ENCODE measurements around the gene NRROS.

Gene NRROS

DNA sequence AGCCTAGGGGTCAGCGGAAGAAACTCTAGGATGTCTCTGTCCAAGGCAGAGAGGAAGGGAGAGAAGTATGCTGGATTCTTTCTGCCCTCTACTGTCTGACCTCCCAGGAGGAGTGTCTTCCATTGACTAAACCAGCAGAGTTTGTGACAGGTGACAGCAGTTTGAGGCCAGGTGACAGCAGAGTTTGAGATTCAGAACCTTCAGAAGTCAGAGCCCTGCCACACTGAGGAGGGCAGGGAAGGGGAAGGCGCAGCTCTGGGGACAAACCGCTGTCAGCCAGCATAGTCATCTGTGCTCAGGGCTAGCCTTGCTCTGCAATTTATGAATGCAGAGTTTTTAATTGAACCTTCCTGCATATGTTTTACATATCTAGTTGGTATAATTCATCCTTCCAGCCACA, 12.3 kb downstream of the NRROS start:
- DNase-seq, result no peak

DNA sequence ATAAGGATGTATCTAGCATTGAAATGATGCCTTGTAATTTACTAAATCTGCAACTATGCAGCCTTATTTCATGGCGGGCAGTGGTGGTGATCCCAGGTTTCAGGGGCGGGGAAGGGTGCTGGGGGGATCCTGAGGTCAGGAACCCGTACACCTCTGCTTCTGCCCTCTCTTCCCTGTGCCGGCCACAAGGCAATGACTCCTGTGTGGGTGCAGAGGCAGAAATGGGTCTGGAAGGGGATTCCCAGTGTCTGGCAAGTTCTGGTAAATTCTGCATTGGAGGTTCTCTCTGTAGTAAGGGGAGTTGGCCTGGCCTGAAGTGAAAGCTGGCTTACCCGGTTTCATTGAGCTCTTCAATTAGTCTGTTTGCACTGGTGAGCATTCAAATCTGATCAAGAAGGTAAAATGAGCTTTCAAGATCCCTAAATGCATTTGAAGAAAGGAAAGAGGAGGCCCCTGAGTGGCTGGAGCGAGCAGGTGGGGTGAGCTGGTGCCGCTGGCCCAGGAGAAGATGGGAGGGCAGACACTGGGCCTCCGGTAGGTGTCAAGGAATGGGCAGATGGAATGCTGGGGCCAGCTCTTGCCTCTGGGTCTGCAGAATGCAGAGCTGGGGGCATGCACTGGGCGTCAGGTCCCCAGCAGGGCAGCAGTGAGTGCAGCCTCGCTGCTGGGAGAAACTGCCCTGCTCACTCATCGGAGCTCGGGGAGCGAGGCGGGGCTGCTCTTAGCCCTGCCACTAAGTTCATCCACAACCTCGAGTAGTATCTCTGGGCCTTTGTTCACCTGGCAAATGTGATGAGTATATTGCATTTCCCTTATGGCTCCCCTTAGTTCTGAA, 13.7 kb downstream of the NRROS start:
- DNase-seq, result no peak

DNA sequence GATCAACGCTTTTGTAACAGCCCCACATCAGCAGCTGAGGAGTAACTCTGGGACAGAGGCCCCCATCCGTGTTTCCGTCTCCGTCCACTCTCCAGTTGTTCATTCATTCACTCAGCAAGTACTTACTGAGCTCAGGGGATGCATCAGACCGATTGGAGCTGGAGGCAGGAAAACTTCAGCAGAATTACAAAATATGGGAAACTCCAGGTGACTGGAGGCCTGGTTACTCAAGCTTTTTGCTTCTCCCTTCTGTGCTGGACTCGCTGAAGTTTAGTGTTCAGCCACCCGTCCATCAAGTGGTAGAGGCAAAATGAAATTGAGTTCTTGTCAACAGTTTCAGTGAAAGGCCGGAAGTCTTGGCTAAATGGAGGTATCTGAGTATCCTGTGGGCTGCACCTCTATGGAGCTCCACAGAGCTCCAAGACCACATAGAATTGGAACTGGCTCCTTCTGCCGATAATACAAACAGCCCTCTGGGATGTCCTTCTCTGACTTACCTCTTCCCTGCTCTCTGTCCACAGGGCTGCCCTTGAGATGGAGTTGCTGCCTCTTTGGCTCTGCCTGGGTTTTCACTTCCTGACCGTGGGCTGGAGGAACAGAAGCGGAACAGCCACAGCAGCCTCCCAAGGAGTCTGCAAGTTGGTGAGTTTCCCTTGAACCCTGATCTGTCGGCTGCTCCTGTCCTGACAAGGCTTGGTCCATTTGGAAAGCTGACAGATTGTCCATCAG, 14.7 kb downstream of the NRROS start:
- no peak for DNase-seq

DNA sequence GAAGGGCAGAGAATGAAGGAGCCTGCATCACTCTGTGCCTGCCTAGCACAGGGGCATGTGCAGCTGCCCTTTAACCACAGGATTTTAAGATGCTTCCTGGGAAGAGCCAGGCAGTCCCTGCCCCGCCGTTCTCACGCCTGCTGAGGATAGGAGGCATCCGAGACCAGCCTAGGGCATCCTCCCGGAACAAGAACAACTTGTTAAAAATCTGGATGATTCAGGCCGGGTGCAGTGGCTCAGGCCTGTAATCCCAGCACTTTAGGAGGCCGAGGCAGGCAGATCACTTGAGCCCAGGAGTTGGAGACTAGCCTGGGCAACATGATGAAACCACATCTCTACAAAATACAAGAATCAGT, 15.2 kb downstream of the NRROS start:
- DNase-seq, result no peak

DNA sequence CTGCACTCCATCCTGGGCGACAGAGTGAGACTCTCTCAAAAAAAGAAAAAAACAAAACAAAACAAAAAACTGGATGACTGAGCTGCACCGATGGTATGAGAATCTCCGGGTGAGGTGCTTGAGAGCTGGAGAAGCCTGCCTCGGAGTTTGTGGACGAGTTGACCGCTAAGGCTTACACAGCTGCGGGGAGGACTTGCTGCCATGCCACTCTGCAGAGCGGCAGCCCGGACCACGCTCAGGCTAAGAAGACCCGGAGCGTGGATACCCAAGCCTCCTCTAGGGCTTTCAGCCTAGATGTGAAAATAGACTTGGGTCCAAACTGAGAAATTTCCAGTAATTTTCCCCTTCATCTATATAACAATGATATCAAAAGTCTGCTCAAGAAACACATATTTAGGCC, 16.0 kb downstream of the NRROS start:
- DNase-seq, result no peak

DNA sequence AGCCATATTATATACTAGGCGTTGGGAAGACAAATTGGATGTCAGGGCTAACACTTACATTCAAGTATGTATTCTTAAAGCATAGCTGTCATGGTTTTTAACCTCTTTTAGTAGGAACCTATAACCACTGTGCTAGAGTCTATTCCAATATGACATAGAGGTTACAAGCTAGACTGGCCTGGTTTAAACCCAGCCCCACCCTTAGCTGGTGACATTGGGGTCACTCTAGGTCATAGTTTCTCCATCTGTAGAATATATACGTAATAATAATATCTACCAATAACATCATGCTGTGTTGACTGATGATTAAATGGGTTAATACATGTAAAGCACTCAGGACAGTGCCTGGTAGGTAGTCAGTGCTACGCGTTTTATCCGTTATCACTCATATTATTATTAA, 16.7 kb downstream of the NRROS start:
- no peak for DNase-seq

DNA sequence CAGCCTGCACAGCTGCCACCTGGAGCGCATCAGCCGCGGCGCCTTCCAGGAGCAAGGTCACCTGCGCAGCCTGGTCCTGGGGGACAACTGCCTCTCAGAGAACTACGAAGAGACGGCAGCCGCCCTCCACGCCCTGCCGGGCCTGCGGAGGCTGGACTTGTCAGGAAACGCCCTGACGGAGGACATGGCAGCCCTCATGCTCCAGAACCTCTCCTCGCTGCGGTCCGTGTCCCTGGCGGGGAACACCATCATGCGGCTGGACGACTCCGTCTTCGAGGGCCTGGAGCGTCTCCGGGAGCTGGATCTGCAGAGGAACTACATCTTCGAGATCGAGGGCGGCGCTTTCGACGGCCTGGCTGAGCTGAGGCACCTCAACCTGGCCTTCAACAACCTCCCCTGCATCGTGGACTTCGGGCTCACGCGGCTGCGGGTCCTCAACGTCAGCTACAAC, 20.4 kb downstream of the NRROS start:
- no peak for DNase-seq

DNA sequence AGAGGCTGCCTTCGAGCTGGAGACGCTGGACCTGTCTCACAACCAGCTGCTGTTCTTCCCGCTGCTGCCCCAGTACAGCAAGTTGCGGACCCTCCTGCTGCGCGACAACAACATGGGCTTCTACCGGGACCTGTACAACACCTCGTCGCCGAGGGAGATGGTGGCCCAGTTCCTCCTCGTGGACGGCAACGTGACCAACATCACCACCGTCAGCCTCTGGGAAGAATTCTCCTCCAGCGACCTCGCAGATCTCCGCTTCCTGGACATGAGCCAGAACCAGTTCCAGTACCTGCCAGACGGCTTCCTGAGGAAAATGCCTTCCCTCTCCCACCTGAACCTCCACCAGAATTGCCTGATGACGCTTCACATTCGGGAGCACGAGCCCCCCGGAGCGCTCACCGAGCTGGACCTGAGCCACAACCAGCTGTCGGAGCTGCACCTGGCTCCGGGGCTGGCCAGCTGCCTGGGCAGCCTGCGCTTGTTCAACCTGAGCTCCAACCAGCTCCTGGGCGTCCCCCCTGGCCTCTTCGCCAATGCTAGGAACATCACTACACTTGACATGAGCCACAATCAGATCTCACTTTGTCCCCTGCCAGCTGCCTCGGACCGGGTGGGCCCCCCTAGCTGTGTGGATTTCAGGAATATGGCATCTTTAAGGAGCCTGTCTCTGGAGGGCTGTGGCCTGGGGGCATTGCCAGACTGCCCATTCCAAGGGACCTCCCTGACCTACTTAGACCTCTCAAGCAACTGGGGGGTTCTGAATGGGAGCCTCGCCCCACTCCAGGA, 21.1 kb downstream of the NRROS start:
- peak; percentile 53 for DNase-seq

DNA sequence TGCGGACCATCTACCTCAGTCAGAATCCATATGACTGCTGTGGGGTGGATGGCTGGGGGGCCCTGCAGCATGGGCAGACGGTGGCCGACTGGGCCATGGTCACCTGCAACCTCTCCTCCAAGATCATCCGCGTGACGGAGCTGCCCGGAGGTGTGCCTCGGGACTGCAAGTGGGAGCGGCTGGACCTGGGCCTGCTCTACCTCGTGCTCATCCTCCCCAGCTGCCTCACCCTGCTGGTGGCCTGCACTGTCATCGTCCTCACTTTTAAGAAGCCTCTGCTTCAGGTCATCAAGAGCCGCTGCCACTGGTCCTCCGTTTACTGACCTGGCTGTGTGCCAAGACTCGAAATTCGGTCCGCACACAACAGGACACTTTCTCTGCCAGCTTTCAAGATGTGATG, 21.9 kb downstream of the NRROS start:
- DNase-seq, result no peak

DNA sequence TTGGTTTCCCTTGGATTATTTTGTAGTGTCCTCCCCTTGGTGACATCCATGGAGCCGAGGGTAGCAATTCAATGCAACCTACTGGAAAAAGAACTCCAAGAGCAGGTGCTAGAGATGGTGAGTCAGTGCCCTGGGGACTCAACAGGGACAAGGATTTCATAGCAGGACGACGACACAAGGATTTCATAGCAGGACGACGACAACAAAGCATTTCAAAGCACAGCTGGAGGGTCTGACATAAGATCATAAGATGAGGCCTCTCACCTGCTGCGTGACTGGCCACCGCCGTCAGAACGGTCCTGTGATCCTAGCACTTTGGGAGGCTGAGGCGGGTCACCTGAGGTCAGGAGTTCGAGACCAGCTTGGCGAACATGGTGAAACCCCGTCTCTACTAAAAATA, 22.5 kb downstream of the NRROS start:
- DNase-seq, result no peak

DNA sequence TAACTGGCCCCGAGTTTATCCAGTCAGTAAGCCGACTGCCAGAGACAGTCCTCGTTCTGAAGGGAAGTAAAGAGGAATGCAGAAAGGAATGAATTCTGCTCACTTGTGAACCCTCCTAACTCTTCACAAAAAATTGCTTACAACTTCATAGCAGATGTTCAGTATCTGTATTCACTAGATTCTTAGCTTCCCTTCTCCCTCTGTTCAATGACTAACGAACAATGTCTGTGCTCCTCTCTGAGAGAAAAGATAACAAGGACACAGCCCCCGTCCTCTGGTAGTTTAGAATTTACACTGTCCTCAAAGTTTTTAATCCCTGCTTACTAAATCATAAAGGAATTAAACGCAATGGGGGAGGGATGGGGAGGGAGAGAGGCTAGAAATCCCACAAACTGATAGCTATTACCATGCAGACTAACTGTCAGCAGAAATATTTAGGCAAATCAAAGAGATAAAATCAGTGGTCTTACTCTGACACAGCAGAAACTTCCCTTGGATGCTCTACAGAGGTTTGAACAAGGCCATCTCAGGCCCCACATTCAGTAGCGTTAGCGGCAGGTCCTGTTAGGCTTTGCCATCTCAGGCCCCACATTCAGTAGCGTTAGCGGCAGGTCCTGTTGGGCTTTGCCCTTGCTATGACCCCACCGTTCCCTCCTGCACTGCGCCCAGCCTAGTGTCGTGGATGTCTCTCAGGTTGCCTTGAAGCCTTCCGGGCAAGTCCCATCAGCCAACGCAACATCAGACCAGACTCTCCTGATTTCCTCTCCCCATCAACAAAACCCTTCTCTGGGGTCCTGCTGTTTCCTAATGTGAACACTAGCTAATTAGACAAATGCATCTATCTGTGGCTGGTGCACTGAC, 23.4 kb downstream of the NRROS start:
- DNase-seq, result no peak

DNA sequence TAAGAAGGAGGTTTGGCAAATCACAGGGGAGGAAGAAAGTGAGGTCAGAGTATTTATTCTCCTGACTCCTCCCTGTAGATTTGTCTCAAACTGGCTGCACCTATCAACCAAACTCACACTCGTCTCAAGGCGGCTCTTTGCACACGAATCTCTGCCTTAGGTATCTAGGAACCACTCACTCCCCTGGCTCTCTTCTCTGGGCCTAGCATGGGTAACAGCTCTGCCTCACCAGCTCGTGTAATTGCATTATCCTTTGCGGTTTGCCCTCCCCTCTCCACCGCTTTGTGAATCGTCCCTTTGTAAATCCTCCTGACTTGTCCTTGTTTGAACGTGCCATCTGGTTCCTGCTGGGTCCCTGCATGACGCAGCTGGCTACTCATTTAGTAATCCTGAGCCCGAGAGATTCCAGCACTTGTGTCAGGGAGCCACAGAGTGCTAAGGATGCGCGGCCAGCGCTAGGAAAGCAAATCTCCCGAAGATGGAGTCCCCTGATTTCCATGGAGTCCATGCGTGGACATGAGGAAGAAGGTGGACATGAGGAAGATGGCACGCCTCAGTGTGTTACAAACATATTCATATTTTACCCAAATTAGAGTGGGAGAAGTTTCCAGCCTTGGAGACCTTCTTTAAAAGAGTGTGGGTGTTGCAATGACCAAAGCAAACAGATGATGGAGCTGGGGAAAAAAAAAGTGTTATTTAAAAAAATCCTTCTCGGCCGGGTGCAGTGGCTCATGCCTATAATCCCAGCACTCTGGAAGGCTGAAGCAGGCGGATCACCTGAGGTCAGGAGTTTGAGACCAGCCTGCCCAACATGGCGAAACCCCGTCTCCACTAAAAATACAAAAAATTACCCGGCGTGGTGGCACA, 26.7 kb downstream of the NRROS start:
- peak; percentile 17 for DNase-seq

DNA sequence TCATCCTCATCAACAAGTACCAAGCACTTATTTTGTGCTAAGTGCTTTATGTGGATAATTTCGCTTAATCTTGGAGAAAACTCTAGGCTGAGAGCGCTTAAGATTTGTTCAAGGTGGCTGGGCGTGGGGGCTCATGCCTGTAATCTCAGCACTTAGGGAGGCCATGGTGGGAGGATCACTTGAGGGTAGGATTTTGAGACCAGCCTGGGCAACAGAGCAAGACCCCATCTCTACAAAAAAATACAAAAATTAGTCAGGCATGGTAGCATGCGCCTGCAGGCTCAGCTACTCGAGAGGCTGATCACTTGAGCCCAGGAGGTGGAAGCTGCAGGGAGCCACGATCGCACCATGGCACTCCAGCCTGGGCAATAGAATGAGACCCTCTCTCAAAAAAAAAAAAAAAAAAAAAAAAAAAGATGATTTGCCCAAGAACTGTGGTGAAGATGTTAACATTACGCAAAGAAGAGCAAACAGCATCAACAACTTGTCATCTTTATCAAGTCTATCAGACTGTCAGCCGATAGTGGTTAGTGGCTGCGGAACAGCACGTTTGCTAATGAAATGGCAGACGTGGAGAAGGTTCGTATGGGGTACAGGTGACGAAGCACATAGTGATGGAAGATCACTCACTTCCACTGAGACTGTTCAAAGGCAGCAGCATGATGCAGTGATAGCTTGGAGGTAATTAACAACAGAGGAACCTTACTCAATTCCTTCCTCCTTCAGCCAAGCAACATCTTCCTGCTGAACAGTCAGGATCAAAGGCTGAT, 27.7 kb downstream of the NRROS start:
- no peak for DNase-seq

DNA sequence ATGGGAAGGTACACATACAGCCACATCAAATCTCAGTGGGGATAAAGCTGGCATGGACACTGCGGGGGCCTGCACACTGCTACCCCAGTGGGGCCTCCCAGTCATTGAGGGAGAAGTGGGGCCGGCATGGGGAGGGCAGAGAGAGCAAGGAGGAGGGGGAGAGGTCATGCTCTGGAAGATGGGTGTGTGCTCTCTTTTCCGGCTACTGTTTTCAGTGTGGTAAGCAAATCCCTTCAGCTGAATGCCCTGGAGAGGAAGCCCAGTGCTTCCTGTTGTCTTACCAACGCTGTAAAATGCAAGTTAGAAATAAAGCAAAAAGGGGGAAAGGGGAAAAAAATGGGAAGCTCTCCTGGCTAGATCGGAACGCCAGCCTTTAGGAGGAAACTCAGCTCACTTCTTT, 30.8 kb downstream of the NRROS start:
- no peak for DNase-seq

DNA sequence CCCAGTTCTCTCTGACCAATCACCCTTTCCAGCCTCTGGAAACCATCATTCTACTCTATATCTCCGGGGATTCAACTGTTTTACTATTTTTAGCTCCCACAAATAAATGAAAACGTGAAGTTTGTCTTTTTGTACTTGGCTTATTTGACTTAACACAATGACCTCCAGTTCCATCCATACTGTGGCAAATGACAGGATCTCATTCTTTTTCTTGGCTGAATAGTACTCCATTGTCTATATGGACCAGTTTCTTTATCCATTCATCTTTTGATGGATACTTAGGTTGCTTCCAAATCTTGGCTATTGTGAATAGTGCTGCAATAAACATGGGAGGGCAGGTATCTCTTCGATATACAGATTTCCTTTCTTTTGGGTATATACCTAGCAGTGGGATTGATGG, 34.1 kb downstream of the NRROS start:
- no peak for DNase-seq

DNA sequence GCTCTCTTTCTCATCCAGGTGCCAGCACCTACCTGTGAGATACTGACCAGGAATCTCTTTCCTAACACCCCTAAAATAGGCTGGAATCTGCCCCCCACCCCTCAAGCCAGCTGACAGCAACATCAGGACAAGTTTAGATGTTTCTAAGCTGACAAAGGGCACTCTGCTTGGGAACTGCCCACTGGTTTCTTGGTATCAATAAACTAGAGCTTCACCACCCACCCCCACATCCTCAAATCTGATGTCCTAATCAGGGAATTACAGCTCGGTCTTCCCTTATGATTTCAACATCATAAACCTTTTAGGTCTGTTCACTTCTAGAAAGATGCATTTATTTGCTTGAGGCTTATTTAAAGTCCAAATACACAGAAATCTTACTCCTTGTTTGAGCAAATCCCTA, 37.9 kb downstream of the NRROS start:
- no peak for DNase-seq

DNA sequence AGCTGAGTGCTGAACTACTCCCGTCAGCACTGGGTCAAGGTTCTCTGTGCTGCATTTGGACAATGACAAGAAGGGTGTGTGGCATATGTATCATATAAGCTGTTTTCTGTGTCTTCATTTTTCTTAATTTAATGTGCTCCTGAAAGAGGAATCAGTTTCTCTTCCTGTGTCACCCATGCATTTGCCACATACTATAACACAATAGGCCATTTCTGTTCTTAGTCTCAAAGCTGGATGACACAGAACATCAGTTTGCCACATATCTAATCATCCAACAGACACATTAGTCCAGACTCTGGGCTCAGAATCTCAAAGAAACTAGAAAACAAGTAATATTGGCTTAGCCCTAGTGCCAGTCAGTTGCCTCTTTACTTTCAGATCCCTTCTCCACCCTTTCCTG, 38.4 kb downstream of the NRROS start:
- no peak for DNase-seq

DNA sequence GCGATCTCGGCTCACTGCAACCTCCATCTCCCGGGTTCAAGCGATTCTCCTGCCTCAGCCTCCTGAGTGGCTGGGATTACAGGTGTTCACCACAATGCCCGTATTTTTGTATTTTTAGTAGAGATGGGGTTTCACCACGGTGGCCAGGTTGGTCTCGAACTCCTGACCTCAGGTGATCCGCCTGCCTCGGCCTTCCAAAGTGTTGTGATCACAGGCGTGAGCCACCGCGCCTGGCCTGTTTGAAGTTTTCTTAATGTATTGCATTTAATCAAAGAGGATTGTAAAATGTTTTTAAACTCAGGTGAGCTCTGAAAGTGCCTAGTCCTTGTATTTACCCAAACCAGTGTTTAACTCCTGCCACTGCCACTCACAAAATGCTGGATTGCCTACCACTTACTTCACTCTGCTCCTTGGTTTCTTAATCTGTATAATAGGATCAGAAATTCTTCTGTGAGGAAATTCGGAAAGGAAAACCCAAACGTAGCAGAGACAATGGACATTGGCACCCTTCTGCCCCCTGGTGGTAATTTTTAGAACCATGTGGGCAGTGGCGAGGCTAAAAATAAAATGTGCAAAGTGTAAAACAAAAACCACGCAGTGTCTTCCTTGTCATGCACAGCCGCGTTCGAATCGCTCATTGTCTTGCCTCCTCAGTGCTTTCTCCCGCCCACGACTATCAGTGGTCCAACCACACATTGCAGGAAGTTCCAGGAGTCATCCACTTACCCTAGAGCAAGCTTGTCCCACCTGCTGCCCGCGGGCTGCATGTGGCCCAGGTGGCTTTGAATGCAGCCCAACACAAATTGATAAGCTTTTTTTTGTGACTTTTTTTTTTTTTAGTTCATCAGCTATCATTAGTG, 45.3 kb downstream of the NRROS start:
- peak; percentile 19 for DNase-seq

DNA sequence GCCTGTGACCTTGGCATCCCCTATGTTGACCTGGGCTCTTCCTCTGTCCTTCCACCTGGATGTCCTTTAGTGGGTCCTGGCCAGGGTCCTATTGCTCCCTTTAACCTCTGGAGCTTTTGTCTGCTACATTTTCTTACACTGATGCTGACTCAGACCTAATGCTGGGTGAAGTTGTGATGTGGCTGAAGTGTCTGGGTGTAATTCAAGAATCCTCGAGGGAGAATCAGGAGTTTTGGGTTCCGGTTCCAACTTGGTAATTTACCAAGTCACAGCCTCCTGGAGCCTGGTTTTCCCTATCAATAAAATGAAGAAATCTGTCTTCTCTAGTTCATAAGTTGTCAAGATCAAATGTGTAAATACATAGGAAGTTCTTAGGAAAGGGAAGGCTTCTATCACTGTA, 46.9 kb downstream of the NRROS start:
- no peak for DNase-seq

DNA sequence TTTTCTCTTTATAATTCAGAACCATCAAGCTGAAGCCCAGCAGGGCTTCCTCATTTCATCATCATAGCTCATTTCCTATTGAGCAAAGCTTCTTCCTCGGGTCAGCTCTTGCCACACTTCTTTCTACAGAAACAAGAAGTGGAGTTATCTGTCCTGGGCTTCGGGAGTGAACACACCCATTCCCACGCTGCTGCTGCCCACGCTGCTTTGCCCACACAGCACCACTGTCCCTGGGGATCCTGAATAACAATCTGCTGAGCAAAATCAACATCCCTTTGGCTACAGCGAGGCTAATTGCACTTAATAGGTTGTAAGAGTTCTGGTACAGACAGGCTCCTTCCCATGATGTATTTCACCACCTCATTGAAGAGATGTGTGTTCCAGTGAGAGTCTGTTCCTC, 48.9 kb downstream of the NRROS start:
- DNase-seq, result no peak
